K562 (cell line): ENCODE results near the gene PELI3. TPM values are rescaled to one million over a fixed set of nuclear protein-coding genes. Genes with fewer than 3 reads are reported as not detected.

Source experiments
- CBX2 ChIP-seq: fragments of 200-600 bp; sonication (generic); IDR thresholded peaks from one replicate; pipeline ENCODE4 v1.6.1; 2012; ENCODE audit warnings: mild to moderate bottlenecking, low read length, inconsistent platforms; ENCODE audit not compliant: insufficient read depth, poor library complexity, severe bottlenecking
- DLX4 ChIP-seq: fragments of 250-450 bp; sonication (Bioruptor Pico); IDR thresholded peaks from 2 replicates; pipeline ENCODE4 v1.6.1; 2021; ENCODE audit warnings: mild to moderate bottlenecking
- ELF1 ChIP-seq: fragments of 200-800 bp; sonication (Bioruptor generic); IDR thresholded peaks from 2 replicates; pipeline ENCODE4 v1.6.1; 2016; ENCODE audit warnings: missing genetic modification characterization, missing compliant biosample characterization
- NFIX ChIP-seq: fragments of 250-450 bp; sonication (Bioruptor Pico); IDR thresholded peaks from 2 replicates; pipeline ENCODE4 v1.4.0; 2020; ENCODE audit warnings: low read depth, mild to moderate bottlenecking, moderate library complexity
- PHF8 ChIP-seq: fragments of 200-600 bp; sonication (generic); IDR thresholded peaks from 2 replicates; pipeline ENCODE4 v1.6.1; 2012; ENCODE audit warnings: mixed run types, mild to moderate bottlenecking, inconsistent platforms, low read length, moderate library complexity, borderline replicate concordance
- ZBTB40 ChIP-seq, 2 experiments: fragments of 450-650 bp in 1 of 2; sonication (generic) in 1 of 2; formaldehyde crosslinking in 1 of 2; IDR thresholded peaks; 2 replicates each; pipeline versions ENCODE4 v1.7.1 to v1.9.0; 2016 to 2022; ENCODE audit warnings: inconsistent platforms in 1 of 2, mild to moderate bottlenecking in 1 of 2, missing genetic modification reagents in 1 of 2
- ZBTB8A ChIP-seq: fragments of 450-650 bp; IDR thresholded peaks from 2 replicates; pipeline ENCODE4 v1.6.1; 2018; ENCODE audit warnings: mild to moderate bottlenecking, moderate library complexity; ENCODE audit not compliant: partially characterized antibody
- ZNF785 ChIP-seq: fragments of 250-450 bp; sonication (Bioruptor Pico); IDR thresholded peaks from 2 replicates; pipeline ENCODE4 v1.4.0; 2020; ENCODE audit warnings: mild to moderate bottlenecking
- polyA plus RNA-seq, 8 experiments: library from polyadenylated mRNA; depleted of rRNA in 4 of 8; stranded (reverse) in 5 of 8; unstranded in 3 of 8; fragments of >200 nt; fragmentation: Nextera tagmentation in 2 of 8; fragmentation: Illumina TruSeq in 1 of 8; extraction: Ambion mirVana in 2 of 8; extraction: Trizol in 1 of 8; gene quantifications; 2 replicates each; pipeline versions ENCODE4 v1.2.1 to v1.2.3, GENCODE V29; 2011 to 2014; ENCODE audit warnings: inconsistent platforms in 1 of 8, missing spikeins in 1 of 8
- total RNA-seq, 7 experiments: library from RNA; depleted of rRNA in 6 of 7; stranded (reverse); fragments of >200 nt in 6 of 7; fragmentation: Illumina TruSeq in 2 of 7; extraction: Trizol in 2 of 7; gene quantifications; 2 replicates each; pipeline versions ENCODE4 v1.2.1 to v1.2.3, GENCODE V29; 2011 to 2021; ENCODE audit warnings: low replicate concordance in 1 of 7
- TF ChIP-seq, protein P1 (sequence below): fragments of 250-450 bp; sonication (Bioruptor Pico); IDR thresholded peaks from 2 replicates; pipeline ENCODE4 v1.4.0; 2020

The PELI3 gene
- total and polyA plus RNA-seq, 9 of the 15 experiments (the other 6 are each of a cell fraction or from before 2014, with no cell fraction given): 0.17 to 4.2 (median 1.9) TPM

GRCh38 chr11:66480117-66480938 lies 13.6 kb downstream of the PELI3 start, which contains the start of gene DPP3 (continued):
- TF ChIP-seq ZBTB40 (IDR thresholded peaks at IDR 0.05): peak; percentile 87
- TF ChIP-seq ZBTB40 (CRISPR knock-in tag; IDR thresholded peaks at IDR 0.05): no peak
- TF ChIP-seq PHF8: peak; percentile 99
- TF ChIP-seq ZNF785 (CRISPR knock-in tag): no peak
- TF ChIP-seq CBX2: no peak
- peak; percentile 98 for TF ChIP-seq ELF1
- TF ChIP-seq, protein P1, sequence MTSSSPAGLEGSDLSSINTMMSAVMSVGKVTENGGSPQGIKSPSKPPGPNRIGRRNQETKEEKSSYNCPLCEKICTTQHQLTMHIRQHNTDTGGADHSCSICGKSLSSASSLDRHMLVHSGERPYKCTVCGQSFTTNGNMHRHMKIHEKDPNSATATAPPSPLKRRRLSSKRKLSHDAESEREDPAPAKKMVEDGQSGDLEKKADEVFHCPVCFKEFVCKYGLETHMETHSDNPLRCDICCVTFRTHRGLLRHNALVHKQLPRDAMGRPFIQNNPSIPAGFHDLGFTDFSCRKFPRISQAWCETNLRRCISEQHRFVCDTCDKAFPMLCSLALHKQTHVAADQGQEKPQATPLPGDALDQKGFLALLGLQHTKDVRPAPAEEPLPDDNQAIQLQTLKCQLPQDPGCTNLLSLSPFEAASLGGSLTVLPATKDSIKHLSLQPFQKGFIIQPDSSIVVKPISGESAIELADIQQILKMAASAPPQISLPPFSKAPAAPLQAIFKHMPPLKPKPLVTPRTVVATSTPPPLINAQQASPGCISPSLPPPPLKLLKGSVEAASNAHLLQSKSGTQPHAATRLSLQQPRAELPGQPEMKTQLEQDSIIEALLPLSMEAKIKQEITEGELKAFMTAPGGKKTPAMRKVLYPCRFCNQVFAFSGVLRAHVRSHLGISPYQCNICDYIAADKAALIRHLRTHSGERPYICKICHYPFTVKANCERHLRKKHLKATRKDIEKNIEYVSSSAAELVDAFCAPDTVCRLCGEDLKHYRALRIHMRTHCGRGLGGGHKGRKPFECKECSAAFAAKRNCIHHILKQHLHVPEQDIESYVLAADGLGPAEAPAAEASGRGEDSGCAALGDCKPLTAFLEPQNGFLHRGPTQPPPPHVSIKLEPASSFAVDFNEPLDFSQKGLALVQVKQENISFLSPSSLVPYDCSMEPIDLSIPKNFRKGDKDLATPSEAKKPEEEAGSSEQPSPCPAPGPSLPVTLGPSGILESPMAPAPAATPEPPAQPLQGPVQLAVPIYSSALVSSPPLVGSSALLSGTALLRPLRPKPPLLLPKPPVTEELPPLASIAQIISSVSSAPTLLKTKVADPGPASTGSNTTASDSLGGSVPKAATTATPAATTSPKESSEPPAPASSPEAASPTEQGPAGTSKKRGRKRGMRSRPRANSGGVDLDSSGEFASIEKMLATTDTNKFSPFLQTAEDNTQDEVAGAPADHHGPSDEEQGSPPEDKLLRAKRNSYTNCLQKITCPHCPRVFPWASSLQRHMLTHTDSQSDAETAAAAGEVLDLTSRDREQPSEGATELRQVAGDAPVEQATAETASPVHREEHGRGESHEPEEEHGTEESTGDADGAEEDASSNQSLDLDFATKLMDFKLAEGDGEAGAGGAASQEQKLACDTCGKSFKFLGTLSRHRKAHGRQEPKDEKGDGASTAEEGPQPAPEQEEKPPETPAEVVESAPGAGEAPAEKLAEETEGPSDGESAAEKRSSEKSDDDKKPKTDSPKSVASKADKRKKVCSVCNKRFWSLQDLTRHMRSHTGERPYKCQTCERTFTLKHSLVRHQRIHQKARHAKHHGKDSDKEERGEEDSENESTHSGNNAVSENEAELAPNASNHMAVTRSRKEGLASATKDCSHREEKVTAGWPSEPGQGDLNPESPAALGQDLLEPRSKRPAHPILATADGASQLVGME (CRISPR knock-in tag): no peak
- no peak for TF ChIP-seq ZBTB8A
- no peak for TF ChIP-seq NFIX (CRISPR knock-in tag)
- no peak for TF ChIP-seq DLX4 (CRISPR knock-in tag)
